Stimulated activated CD8-positive, alpha-beta memory T cell treated with anti-CD3 and anti-CD28 coated beads, Interleukin-7, amount 100 ng/mL, for 48 hours (primary cell): ENCODE data around the gene EXOC1.
"Not testable (repeated sequence)": the region's sequence is repeated elsewhere in the genome, so short reads cannot be mapped to it uniquely, and the experiment has no call there.

ENCODE experiments used
- DNase-seq, 2 donors: peaks; one replicate each; pipeline ENCODE4 v3.0.0-alpha.2; 2020; ENCODE audit warnings: low read depth in 1 of 2; ENCODE audit errors: extremely low read depth in 1 of 2

The EXOC1 gene

GRCh38 chr4:55903577-55903976, 50.1 kb downstream of the EXOC1 start:
- no peak for DNase-seq

- no peak for DNase-seq
Observed at GRCh38 chr4:55904576-55904975, 51.1 kb downstream of the EXOC1 start.

GRCh38 chr4:55906323-55906722, 52.9 kb downstream of the EXOC1 start:
- DNase-seq: no peak

- DNase-seq: no peak
Observed at GRCh38 chr4:55906989-55907388, 53.5 kb downstream of the EXOC1 start.

GRCh38 chr4:55907469-55907868, 54.0 kb downstream of the EXOC1 start:
- no peak for DNase-seq

GRCh38 chr4:55910140-55910539, 56.7 kb downstream of the EXOC1 start:
- no peak for DNase-seq

GRCh38 chr4:55912249-55912648, 58.8 kb downstream of the EXOC1 start:
- no peak for DNase-seq

GRCh38 chr4:55920571-55920970, 67.1 kb downstream of the EXOC1 start:
- no peak for DNase-seq

- no peak for DNase-seq
Observed at GRCh38 chr4:55921093-55921492, 67.6 kb downstream of the EXOC1 start.

- no peak for DNase-seq
Observed at GRCh38 chr4:55925241-55925640, 71.8 kb downstream of the EXOC1 start.

GRCh38 chr4:55926610-55927009, 73.2 kb downstream of the EXOC1 start:
- no peak for DNase-seq

- no peak for DNase-seq
Observed at GRCh38 chr4:55927803-55928437, 74.5 kb downstream of the EXOC1 start.

GRCh38 chr4:55928846-55929245, 75.4 kb downstream of the EXOC1 start:
- no peak for DNase-seq

- DNase-seq: no peak
Observed at GRCh38 chr4:55931043-55931442, 77.6 kb downstream of the EXOC1 start.

GRCh38 chr4:55931833-55932232, 78.4 kb downstream of the EXOC1 start:
- no peak for DNase-seq

- DNase-seq: no peak
Observed at GRCh38 chr4:55932511-55932910, 79.1 kb downstream of the EXOC1 start.

GRCh38 chr4:55933611-55934010, 80.2 kb downstream of the EXOC1 start:
- DNase-seq: no peak

GRCh38 chr4:55935907-55936306, 82.5 kb downstream of the EXOC1 start:
- DNase-seq: not testable (repeated sequence)

- no peak for DNase-seq
Observed at GRCh38 chr4:55938481-55938880, 85.0 kb downstream of the EXOC1 start.

- no peak for DNase-seq
Observed at GRCh38 chr4:55939421-55939820, 86.0 kb downstream of the EXOC1 start.

- no peak for DNase-seq
Observed at GRCh38 chr4:55941881-55942396, 88.5 kb downstream of the EXOC1 start.

GRCh38 chr4:55947254-55947882, 93.9 kb downstream of the EXOC1 start:
- DNase-seq: no peak
